HS-27A (cell line): Measurements from ENCODE around the gene IFNE.
"Not testable (repeated sequence)": the region's sequence is repeated elsewhere in the genome, so short reads cannot be mapped to it uniquely, and the experiment has no call there.

Experiments used
- DNase-seq: peaks from one replicate; pipeline ENCODE4 v3.0.0-alpha.2; 2012; ENCODE audit warnings: low read depth, missing footprints

IFNE gene

GRCh38 chr9:21491756-21492155 is 9.6 kb upstream of the IFNE start:
- DNase-seq: no peak

DNA sequence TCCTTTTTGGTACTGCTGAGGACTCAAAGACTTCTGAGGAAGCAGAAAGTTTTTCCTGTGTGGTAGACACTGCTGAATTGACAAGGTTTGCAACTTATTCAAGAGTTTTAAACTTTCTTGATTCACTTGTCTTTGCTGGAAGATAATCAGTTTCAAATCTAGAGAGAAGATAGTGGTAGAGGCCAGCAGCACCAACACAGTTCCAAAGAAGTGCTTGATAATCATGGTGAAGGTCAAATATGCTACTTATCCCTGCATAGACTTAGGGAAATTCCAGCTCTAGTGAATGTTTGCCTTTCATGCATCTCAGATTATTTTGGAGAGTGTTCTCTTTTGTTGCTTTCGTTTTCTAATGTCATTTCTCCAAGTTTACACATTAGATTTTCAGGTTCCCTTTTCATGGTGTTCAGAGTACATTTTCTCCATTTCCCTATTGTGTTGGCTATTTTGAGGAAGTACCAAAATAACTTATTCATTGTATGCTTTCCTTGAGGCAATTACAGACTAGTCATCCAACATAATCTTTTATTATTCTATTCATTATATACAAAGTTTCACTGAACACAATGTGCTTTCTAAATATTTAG is 550 bp downstream of the IFNE start:
- no peak for DNase-seq

- no peak for DNase-seq
Observed at GRCh38 chr9:21479152-21479702, 2.9 kb downstream of the IFNE start.

DNA sequence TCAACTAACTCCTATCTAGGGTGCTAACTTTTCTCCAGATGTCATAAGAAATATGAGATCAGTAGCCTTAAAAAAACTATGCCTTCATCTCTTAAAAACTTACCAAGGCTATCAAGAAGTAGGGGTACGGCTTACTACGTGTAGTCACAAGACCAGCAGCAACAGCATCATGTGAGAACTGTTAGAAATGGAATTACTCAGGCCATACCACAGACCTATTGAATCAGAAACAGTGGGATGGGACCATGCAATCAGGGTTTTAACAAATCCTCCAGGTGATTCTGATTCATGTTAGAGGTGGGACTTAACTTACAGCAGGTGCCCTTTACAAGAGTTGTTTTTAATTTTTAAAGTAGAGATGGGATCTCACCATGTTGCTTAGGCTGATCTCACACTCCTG is 4.6 kb downstream of the IFNE start:
- no peak for DNase-seq

GRCh38 chr9:21473236-21473635 is 8.9 kb downstream of the IFNE start:
- no peak for DNase-seq

- DNase-seq: no peak
Observed at GRCh38 chr9:21470126-21470525, 12.0 kb downstream of the IFNE start.

DNA sequence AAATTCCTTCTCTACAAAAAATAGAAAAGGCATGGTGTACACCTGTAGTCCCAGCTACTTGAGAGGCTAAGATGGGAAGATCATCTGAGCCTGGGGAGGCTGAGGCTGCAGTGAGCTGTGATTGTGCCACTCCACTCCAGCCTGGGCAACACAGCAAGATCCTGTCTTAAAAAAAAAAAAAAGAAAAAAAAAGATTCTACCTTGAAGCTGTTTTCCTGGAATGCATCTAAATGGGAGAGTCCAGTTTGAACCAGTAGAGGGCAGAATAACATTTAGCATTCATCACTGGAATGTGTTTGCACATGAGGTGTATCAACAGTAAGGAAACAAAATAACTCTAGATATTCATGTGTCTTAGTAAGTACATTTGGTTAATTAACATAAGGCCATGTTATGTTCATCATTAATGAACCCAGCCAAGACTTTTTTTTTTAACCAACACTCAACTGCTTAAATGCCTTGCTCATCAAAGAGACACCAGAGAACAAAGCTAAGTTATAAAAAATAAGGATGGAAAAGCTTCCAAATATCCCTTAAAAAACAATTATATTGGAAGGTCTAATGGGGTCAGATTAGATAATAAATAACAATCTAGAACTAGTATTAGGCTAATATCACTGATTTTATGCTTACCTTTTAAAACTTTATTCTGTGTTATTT is 16.1 kb downstream of the IFNE start:
- peak; percentile 29 for DNase-seq

- DNase-seq: no peak
Observed at GRCh38 chr9:21465138-21465537, 17.0 kb downstream of the IFNE start.

- DNase-seq: no peak
Observed at GRCh38 chr9:21461377-21461776, 20.7 kb downstream of the IFNE start.

DNA sequence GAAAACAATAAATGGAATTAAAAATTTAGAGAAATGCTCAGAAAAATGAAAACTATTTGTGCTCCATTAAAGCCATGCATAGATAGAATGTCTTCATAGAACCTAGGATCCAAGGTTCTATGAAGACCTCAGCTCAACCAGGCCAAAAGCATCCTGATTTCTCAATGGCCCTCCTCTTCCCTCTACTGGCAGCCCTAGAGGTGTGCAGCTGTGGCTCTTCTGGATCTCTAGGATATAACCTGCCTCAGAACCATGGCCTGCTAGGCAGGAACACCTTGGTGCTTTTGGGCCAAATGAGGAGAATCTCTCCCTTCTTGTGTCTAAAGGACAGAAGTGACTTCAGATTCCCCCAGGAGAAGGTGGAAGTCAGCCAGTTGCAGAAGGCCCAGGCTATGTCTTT is 26.8 kb downstream of the IFNE start:
- no peak for DNase-seq

DNA sequence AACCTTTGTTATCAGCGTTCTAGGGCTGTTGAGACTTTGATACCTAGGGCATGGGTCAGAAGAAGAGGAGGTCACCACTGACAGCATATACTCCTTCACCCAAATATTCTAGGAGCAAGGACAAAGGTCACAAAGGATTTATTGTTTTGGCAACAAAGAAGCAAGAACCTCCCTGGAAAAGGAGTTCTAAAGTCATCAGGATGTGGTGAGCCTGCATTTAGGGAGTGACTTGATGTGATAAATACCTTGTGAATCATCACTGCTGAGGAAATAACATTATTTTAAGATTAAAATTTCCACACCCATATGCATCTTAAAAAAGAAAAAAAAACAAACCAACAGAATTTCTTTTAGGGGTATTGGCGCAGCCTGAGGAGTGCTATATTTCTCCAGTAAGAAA is 28.0 kb downstream of the IFNE start:
- DNase-seq: no peak

- DNase-seq: no peak
Observed at GRCh38 chr9:21452681-21453080, 29.4 kb downstream of the IFNE start.

- DNase-seq: no peak
Observed at GRCh38 chr9:21450733-21451394, 31.2 kb downstream of the IFNE start.

DNA sequence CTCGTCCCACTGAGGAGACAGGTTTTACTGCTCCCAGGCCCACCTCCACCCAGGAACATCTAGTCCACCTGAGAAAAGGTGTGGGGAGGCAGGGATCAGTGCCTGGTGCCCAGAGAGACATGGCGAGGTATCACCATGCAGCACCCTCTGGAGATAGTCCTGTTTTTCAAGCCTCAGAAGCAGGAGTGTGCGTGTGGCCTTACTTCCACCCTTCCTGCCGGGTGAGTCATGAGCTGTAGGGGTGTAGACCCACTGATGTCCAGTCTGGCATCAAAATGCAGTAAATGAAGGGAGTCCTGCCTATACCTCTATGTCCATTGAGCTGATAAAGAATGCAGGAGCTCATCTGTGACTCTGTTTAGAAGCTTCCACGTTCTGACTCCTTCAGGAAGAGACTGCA is 32.8 kb downstream of the IFNE start:
- DNase-seq: not testable (repeated sequence)

DNA sequence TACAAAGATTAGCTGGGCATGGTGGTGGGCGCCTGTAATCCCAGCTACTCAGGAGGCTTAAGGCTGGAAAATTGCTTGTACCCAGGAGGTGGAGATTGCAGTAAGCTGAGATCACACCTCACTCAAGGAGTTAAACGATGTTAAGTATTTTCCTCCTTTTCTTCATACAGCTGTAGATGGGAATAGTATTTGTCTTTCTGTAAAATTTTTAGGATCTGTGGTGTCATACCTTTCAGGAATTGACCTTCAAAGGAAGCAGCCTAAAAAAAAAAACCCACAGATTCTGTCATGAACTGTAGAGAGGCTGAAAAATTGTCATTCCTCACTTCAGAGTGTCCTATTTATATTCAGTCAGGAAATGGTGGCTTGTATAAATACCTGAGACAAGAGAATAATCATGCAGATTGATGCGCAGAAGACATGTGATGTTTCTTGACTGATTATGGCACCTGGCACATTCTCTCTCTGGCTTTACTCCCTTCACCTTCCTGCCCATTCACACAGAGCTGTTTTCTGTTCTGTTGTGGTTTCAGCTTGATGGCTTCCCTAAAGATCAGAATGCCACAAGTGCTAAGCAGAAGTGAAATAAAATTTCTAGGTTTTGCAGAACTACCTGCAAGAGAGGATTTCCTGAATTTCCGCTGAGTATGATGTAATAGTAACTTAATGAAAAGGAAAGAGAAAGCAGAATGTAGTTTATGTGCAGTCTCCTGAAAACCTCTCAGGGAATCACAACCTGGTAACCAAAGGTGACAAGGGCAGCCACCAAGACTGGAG is 38.1 kb downstream of the IFNE start:
- DNase-seq: no peak

GRCh38 chr9:21440139-21440538 is 42.0 kb downstream of the IFNE start, which contains the start of gene IFNA1:
Gene IFNA1, plus strand, starts transcription at chr9:21440439. Its CDS starts 69 bp downstream, at chr9:21440508.
- no peak for DNase-seq

DNA sequence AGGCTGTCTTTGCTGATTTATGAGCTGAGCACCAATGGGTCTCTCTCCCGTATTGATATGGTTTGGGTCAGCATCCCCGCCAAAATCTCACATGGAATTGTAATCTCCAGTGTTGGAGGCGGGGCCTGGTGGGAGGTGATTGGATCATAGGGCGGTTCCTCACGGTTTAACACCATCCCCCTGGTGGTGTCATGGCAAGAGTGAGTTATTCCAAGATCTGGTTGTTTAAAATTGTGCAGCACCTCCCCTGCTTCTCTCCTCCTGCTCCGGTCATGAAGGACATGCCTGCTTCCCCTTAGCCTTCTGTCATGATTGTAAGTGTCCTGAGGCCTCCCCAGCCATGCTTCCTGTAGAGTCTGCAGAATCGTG is 47.1 kb downstream of the IFNE start:
- not testable (repeated sequence) for DNase-seq

DNA sequence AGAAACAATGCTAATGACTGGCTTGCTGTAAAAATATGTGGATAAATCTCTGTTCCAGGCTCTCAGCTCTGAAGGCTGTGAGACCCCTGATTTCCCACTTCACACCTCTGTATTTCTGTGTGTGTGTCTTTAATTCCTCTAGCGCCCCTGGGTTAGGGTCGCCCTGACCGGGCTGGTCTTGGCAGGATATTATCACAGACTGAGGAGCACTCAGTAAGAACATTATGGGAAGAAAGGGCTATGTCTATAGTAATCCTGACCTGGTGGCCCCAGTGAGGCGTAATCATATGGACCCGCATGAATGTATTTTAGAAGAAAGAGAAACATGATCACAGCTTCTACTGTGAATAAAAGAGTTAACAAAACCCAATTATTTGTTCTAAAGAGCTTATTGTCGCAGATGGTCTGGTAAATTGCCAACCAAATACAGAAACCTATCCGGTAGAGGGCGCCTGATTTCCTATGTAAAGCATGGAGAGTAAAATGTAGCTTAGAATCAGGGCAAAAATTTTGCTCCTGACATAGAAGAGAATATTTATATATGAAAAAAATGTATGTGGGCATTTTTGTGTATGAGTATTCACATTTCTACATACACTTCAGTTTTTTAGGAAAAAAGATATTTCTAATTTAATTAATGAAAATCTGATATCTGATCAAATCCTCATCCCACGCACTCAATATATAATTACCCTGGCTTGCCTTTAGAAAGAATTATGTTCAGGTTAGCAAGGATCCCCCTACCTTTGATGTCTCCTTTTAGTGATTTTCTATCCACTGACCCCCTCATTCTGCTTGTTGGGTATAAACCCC is 47.7 kb downstream of the IFNE start:
- peak; percentile 8 for DNase-seq

DNA sequence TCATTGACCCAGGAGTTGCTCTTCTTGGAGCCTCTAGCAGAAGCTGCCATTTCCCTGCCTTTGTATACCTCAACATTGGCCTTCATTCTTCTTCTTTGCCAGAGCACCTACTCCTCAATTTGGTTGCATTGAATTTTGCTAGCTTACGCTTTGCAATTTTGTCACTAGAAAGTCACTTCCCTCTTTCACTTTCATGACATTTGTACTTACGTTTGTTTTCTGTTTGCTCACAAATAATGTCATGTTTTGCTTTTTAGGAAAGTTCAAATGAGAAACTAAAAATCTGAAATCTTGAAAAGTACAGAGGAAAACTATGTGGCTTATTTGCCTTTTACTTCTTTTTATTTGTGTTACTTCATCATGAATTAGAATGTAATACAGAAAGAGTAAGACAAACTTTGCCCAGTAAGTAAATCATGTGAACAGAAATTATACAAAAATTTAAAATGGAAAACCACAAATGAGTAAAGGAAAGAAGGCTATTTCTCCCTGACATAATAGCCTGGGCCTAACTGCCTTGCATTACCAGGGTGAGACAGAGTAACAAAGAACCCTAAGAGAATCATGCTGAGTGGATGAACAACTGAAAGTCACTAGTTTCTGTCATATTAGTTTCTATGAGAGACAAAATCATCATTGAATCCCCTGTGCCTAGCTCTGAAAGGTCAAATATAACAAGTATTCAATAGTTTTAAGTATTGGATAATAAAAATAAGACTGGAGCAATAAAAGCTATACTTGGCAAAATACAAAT is 49.3 kb downstream of the IFNE start:
- DNase-seq: no peak
